Measurements from ENCODE around the gene MDM2.
A peak's percentile ranks its signal among the peaks of the same experiment; 100 is the strongest.

Gene MDM2

GRCh38 chr12:68807576-68808387, at the start of gene MDM2:
Gene MDM2, plus strand, starts transcription at chr12:68808177. Its CDS starts 301 bp downstream, at chr12:68808478.
- peak; percentile 36 to 96 (median 86) for DNase-seq

- DNase-seq: no peak
Observed at GRCh38 chr12:68759852-68760251, 48.1 kb upstream of the MDM2 start.

- no peak for DNase-seq
Observed at GRCh38 chr12:68760806-68761441, 47.1 kb upstream of the MDM2 start.

GRCh38 chr12:68761442-68761812, 46.5 kb upstream of the MDM2 start:
- no peak for DNase-seq

GRCh38 chr12:68761901-68762630, 45.9 kb upstream of the MDM2 start:
- no peak for DNase-seq

GRCh38 chr12:68762691-68763090, 45.3 kb upstream of the MDM2 start:
- no peak for DNase-seq

GRCh38 chr12:68765696-68766095, 42.3 kb upstream of the MDM2 start:
- no peak for DNase-seq

GRCh38 chr12:68766646-68767045, 41.3 kb upstream of the MDM2 start:
- DNase-seq: no peak

- DNase-seq: no peak
Observed at GRCh38 chr12:68767191-68767590, 40.8 kb upstream of the MDM2 start.

GRCh38 chr12:68768431-68768939, 39.5 kb upstream of the MDM2 start:
- no peak for DNase-seq

- DNase-seq: no peak
Observed at GRCh38 chr12:68769941-68770340, 38.0 kb upstream of the MDM2 start.

- no peak for DNase-seq
Observed at GRCh38 chr12:68771223-68771925, 36.6 kb upstream of the MDM2 start.

- no peak for DNase-seq
Observed at GRCh38 chr12:68772714-68773113, 35.3 kb upstream of the MDM2 start.

GRCh38 chr12:68773582-68773981, 34.4 kb upstream of the MDM2 start:
- DNase-seq: no peak

GRCh38 chr12:68775121-68775630, 32.8 kb upstream of the MDM2 start:
- DNase-seq: no peak

- no peak for DNase-seq
Observed at GRCh38 chr12:68776976-68777610, 30.9 kb upstream of the MDM2 start.

- no peak for DNase-seq
Observed at GRCh38 chr12:68779280-68779679, 28.7 kb upstream of the MDM2 start.

GRCh38 chr12:68780731-68781130, 27.2 kb upstream of the MDM2 start:
- no peak for DNase-seq

GRCh38 chr12:68781728-68782127, 26.2 kb upstream of the MDM2 start:
- DNase-seq: no peak

GRCh38 chr12:68784015-68784414, 24.0 kb upstream of the MDM2 start:
- DNase-seq: no peak

- DNase-seq: no peak
Observed at GRCh38 chr12:68785358-68785757, 22.6 kb upstream of the MDM2 start.

GRCh38 chr12:68785823-68786222, 22.2 kb upstream of the MDM2 start:
- no peak for DNase-seq

Data from C1 segment of cervical spinal cord (tissue), 14 donors.